Progenitor cell of endocrine pancreas (in vitro differentiated cells): Measurements from ENCODE around the gene AMFR. TPM values are rescaled to one million over a fixed set of nuclear protein-coding genes. Genes with fewer than 3 reads are reported as not detected.

Experiments used
- DNase-seq: peaks from one replicate; pipeline ENCODE4 v3.0.0; 2021; ENCODE audit warnings: low spot score; ENCODE audit not compliant: unreplicated experiment
- H3K27ac Mint-ChIP-seq: 2 replicates; pipeline ENCODE4 v1.8.0; 2021; ENCODE audit warnings: mild to moderate bottlenecking, moderate library complexity, mixed read lengths
- H3K27me3 Mint-ChIP-seq: 2 replicates; pipeline ENCODE4 v1.8.0; 2021; ENCODE audit warnings: mixed read lengths
- H3K36me3 Mint-ChIP-seq: 2 replicates; pipeline ENCODE4 v1.8.0; 2022; ENCODE audit warnings: mixed read lengths; ENCODE audit not compliant: insufficient read depth
- H3K4me1 Mint-ChIP-seq: 2 replicates; pipeline ENCODE4 v1.8.0; 2021; ENCODE audit warnings: low read depth, mixed read lengths
- H3K4me3 Mint-ChIP-seq: 2 replicates; pipeline ENCODE4 v1.8.0; 2021; ENCODE audit warnings: low read depth, mild to moderate bottlenecking, moderate library complexity, mixed read lengths
- H3K9me3 Mint-ChIP-seq: 2 replicates; pipeline ENCODE4 v1.8.0; 2021; ENCODE audit warnings: low read depth, mixed read lengths
- CTCF ChIP-seq: fragments of 200-600 bp; sonication (generic); IDR thresholded peaks from one replicate; pipeline ENCODE4 v1.5.0; 2021; ENCODE audit warnings: antibody characterized with exemption, mild to moderate bottlenecking; ENCODE audit not compliant: unreplicated experiment
- total RNA-seq: library from RNA; stranded (reverse); gene quantifications from 2 replicates; pipeline ENCODE4 v1.2.1, GENCODE V29; 2021

Gene AMFR
- total RNA-seq, 1 donor from 2014 or later, result 55.8 TPM

- Mint-ChIP-seq H3K4me1 (no peaks in the 10 kb centered on the region), H3K4me3 (no peak overlapping the region), H3K9me3 (no peaks in the 10 kb centered on the region), H3K36me3 (no peaks in the 10 kb centered on the region), H3K27me3 (no peaks in the 10 kb centered on the region), H3K27ac (no peak overlapping the region)
- DNase-seq, result no peak
- no peak for TF ChIP-seq CTCF
These were observed 84.9 kb downstream of the AMFR start for GRCh38 chr16:56340416-56340815.

- no peak overlapping the region for H3K27ac Mint-ChIP-seq
- H3K9me3 Mint-ChIP-seq, result no peaks in the 10 kb centered on the region
These were observed 85.7 kb downstream of the AMFR start for GRCh38 chr16:56339431-56340195.

GRCh38 chr16:56338566-56339318, 86.6 kb downstream of the AMFR start:
- no peaks in the 10 kb centered on the region for H3K27me3 Mint-ChIP-seq
- TF ChIP-seq CTCF, result no peak
- H3K4me3 Mint-ChIP-seq, result no peak overlapping the region
- no peaks in the 10 kb centered on the region for H3K9me3 Mint-ChIP-seq
- no peak overlapping the region for H3K27ac Mint-ChIP-seq
- H3K4me1 Mint-ChIP-seq, result no peaks in the 10 kb centered on the region
- DNase-seq, result no peak
- no peaks in the 10 kb centered on the region for H3K36me3 Mint-ChIP-seq

More at GRCh38 chr16:56339431-56340195, 85.7 kb downstream of the AMFR start:
- H3K36me3 Mint-ChIP-seq, result no peaks in the 10 kb centered on the region
- H3K4me1 Mint-ChIP-seq, result no peaks in the 10 kb centered on the region
- no peak overlapping the region for H3K4me3 Mint-ChIP-seq
- H3K27me3 Mint-ChIP-seq, result no peaks in the 10 kb centered on the region
- TF ChIP-seq CTCF, result no peak
- no peak for DNase-seq

- Mint-ChIP-seq H3K27me3 (no peaks in the 10 kb centered on the region), H3K27ac (no peak overlapping the region), H3K9me3 (no peaks in the 10 kb centered on the region), H3K4me1 (no peaks in the 10 kb centered on the region), H3K4me3 (no peak overlapping the region), H3K36me3 (no peaks in the 10 kb centered on the region)
- no peak for TF ChIP-seq CTCF
- DNase-seq, result no peak
These were observed 87.5 kb downstream of the AMFR start for GRCh38 chr16:56337858-56338325.

- H3K27ac Mint-ChIP-seq, result no peak overlapping the region
These were observed 88.1 kb downstream of the AMFR start for GRCh38 chr16:56337131-56337857.

More at GRCh38 chr16:56337131-56337857, 88.1 kb downstream of the AMFR start:
- no peaks in the 10 kb centered on the region for H3K27me3 Mint-ChIP-seq
- DNase-seq, result no peak
- no peaks in the 10 kb centered on the region for H3K9me3 Mint-ChIP-seq
- H3K4me1 Mint-ChIP-seq, result no peaks in the 10 kb centered on the region
- TF ChIP-seq CTCF, result no peak
- H3K4me3 Mint-ChIP-seq, result no peak overlapping the region
- H3K36me3 Mint-ChIP-seq, result no peaks in the 10 kb centered on the region
